ENCODE results near the gene CD82.

CD82 gene

GRCh38 chr11:44571871-44572270 lies 6.4 kb downstream of the CD82 start:
- no peak for ATAC-seq
- TF ChIP-seq ESRRG (CRISPR knock-in tag; IDR thresholded peaks at IDR 0.05) (no peak), BACH2 (CRISPR knock-in tag; IDR thresholded peaks at IDR 0.05; ENCODE audit: borderline replicate concordance) (no peak), RARB (CRISPR knock-in tag; IDR thresholded peaks at IDR 0.05) (no peak), CREB5 (CRISPR knock-in tag; IDR thresholded peaks at IDR 0.05; ENCODE audit: low read depth) (no peak), ZNF565 (CRISPR knock-in tag; conservative IDR thresholded peaks at IDR 0.05; ENCODE audit: low read depth) (no peak), ZNF70 (CRISPR knock-in tag; IDR thresholded peaks at IDR 0.05) (no peak), OSR1 (CRISPR knock-in tag; IDR thresholded peaks at IDR 0.05) (no peak), POU6F1 (CRISPR knock-in tag; IDR thresholded peaks at IDR 0.05; ENCODE audit: borderline replicate concordance, low read depth) (no peak), ARNTL (CRISPR knock-in tag; IDR thresholded peaks at IDR 0.05; ENCODE audit: borderline replicate concordance, low read depth) (no peak), PATZ1 (CRISPR knock-in tag; IDR thresholded peaks at IDR 0.05; ENCODE audit: borderline replicate concordance) (no peak), TCF4 (CRISPR knock-in tag; IDR thresholded peaks at IDR 0.05; ENCODE audit: borderline replicate concordance) (no peak), ZFP3 (CRISPR knock-in tag; IDR thresholded peaks at IDR 0.05) (no peak)

- no peak for TF ChIP-seq RARB (CRISPR knock-in tag; IDR thresholded peaks at IDR 0.05)
- no peak for TF ChIP-seq ARNTL (CRISPR knock-in tag; IDR thresholded peaks at IDR 0.05; ENCODE audit: borderline replicate concordance, low read depth)
- no peak for TF ChIP-seq SNAI2 (CRISPR knock-in tag; IDR thresholded peaks at IDR 0.05)
- TF ChIP-seq ZC3H10 (CRISPR knock-in tag; IDR thresholded peaks at IDR 0.05): no peak
- TF ChIP-seq TSHZ2 (CRISPR knock-in tag; IDR thresholded peaks at IDR 0.05): no peak
- TF ChIP-seq CREB5 (CRISPR knock-in tag; IDR thresholded peaks at IDR 0.05; ENCODE audit: low read depth): no peak
- TF ChIP-seq TOX (CRISPR knock-in tag; IDR thresholded peaks at IDR 0.05; ENCODE audit: borderline replicate concordance): no peak
- no peak for TF ChIP-seq TCF4 (CRISPR knock-in tag; IDR thresholded peaks at IDR 0.05; ENCODE audit: borderline replicate concordance)
- no peak for TF ChIP-seq CSRNP3 (CRISPR knock-in tag; IDR thresholded peaks at IDR 0.05)
- no peak for ATAC-seq
Observed at GRCh38 chr11:44572436-44572835, 7.0 kb downstream of the CD82 start.

GRCh38 chr11:44572884-44573283 lies 7.4 kb downstream of the CD82 start:
- no peak for ATAC-seq
- TF ChIP-seq ZNF8 (CRISPR knock-in tag; IDR thresholded peaks at IDR 0.05): no peak

Data from SK-N-SH treated with all-trans-retinoic acid at 6 μM for 48 hours (cell line).